HCT116 (cell line): Measurements from ENCODE around the gene ERICH6B. TPM values are rescaled to one million over a fixed set of nuclear protein-coding genes. Genes with fewer than 3 reads are reported as not detected.

ENCODE experiments used
- ATAC-seq: fragments of 200-7000 bp; cut with Tn5 transposase; 2 replicates; pipeline ENCODE4 v1.9.1; 2020; ENCODE audit warnings: mild to moderate bottlenecking, moderate library complexity
- BruUV-seq: library from RNA; stranded (reverse); fragments of 400-500 nt; replicated peaks from 2 replicates; lab custom pipeline; 2021; lab: Mats Ljungman, UMichigan
- CTCF ChIA-PET: fragments of 300-600 bp; sonication (Branson Sonifier 250); formaldehyde crosslinking; loops from one replicate; lab custom pipeline; 2021; ENCODE audit warnings: antibody characterized with exemption; lab: Charles Lee
- POLR2A ChIA-PET: fragments of 300-600, 350-600 bp; sonication (Branson Sonifier 250); formaldehyde crosslinking; loops from one replicate; lab custom pipeline; 2021; ENCODE audit warnings: antibody characterized with exemption; lab: Charles Lee
- RAD21 ChIA-PET, 2 experiments: fragments of 300-600 bp; sonication (Branson Sonifier 250); formaldehyde crosslinking; loops; one replicate each; lab custom pipeline; 2023; ENCODE audit warnings: low total read pairs in 2 of 2; ENCODE audit not compliant: uncharacterized antibody in 2 of 2, unreplicated experiment in 2 of 2, low non-redundant PET in 1 of 2; lab: Charles Lee
- DNase-seq: peaks from one replicate; pipeline ENCODE4 v3.0.0-alpha.2; 2010; ENCODE audit warnings: low read depth, low spot score
- H2AFZ ChIP-seq: fragments of 200-600 bp; shearing (Covaris generic), sonication (generic); 2 replicates; pipeline ENCODE4 v1.6.1; 2017; ENCODE audit warnings: low read depth, mixed run types, mixed read lengths, antibody characterized with exemption, low read length; ENCODE audit not compliant: poor library complexity, severe bottlenecking
- H3K27ac ChIP-seq: 2 replicates; pipeline ENCODE4 v1.5.1; 2012; ENCODE audit warnings: low read depth, low read length
- H3K27me3 ChIP-seq: fragments of 200-600 bp; sonication (generic); 2 replicates; pipeline ENCODE4 v1.6.1; 2016; ENCODE audit warnings: mixed run types, low read length, mixed read lengths; ENCODE audit not compliant: insufficient read depth
- H3K36me3 ChIP-seq, 2 experiments: fragments of 200-500 bp in 1 of 2; fragments of 200-600 bp in 1 of 2; sonication (Bioruptor generic) in 1 of 2; sonication (generic) in 1 of 2; 2 replicates each; pipeline versions ENCODE4 v1.5.1 to v1.6.1; 2014 to 2016; ENCODE audit warnings: low read length in 2 of 2, inconsistent platforms in 1 of 2, mixed read lengths in 1 of 2, mixed run types in 1 of 2; ENCODE audit not compliant: insufficient read depth in 2 of 2, control insufficient read depth in 1 of 2
- H3K4me1 ChIP-seq, 2 experiments: fragments of 200-600 bp in 1 of 2; sonication (generic) in 1 of 2; 2 replicates each; pipeline versions ENCODE4 v1.5.1 to v1.6.1; 2012 to 2017; ENCODE audit warnings: low read length in 2 of 2, inconsistent platforms in 1 of 2, mild to moderate bottlenecking in 1 of 2, mixed read lengths in 1 of 2, mixed run types in 1 of 2, moderate library complexity in 1 of 2; ENCODE audit not compliant: insufficient read depth in 2 of 2, control insufficient read depth in 1 of 2
- H3K4me2 ChIP-seq: fragments of 200-600 bp; sonication (generic); 2 replicates; pipeline ENCODE4 v1.6.1; 2017; ENCODE audit warnings: mixed run types, low read length, mixed read lengths
- H3K4me3 ChIP-seq, 2 experiments: fragments of 200-600 bp in 1 of 2; sonication (generic) in 1 of 2; replicated peaks in 1 of 2; 2 replicates each; pipeline ENCODE4 v1.5.1; 2011 to 2016; ENCODE audit warnings: low read length in 2 of 2, control low read depth in 1 of 2, low read depth in 1 of 2, mild to moderate bottlenecking in 1 of 2, mixed read lengths in 1 of 2, mixed run types in 1 of 2
- H3K79me2 ChIP-seq: fragments of 200-600 bp; sonication (generic); 2 replicates; pipeline ENCODE4 v1.6.1; 2017; ENCODE audit warnings: mild to moderate bottlenecking, mixed run types, low read length, moderate library complexity, mixed read lengths; ENCODE audit not compliant: insufficient read depth
- H3K9ac ChIP-seq: fragments of 200-600 bp; sonication (generic); 2 replicates; pipeline ENCODE4 v1.6.1; 2016; ENCODE audit warnings: low read length, mixed read lengths
- H3K9me2 ChIP-seq: fragments of 200-600 bp; sonication (generic), shearing (Covaris generic); 2 replicates; pipeline ENCODE4 v1.6.1; 2017; ENCODE audit warnings: mixed run types, mild to moderate bottlenecking, moderate library complexity; ENCODE audit not compliant: insufficient read depth
- H3K9me3 ChIP-seq, 2 experiments: fragments of 200-500 bp in 1 of 2; fragments of 200-600 bp in 1 of 2; sonication (Bioruptor generic) in 1 of 2; sonication (generic) in 1 of 2; 2 replicates each; pipeline ENCODE4 v1.6.1; 2014 to 2017; ENCODE audit warnings: low read length in 2 of 2, mixed read lengths in 2 of 2, inconsistent platforms in 1 of 2, low read depth in 1 of 2, mild to moderate bottlenecking in 1 of 2, mixed run types in 1 of 2, moderate library complexity in 1 of 2; ENCODE audit not compliant: control insufficient read depth in 1 of 2, insufficient read depth in 1 of 2
- H4K20me1 ChIP-seq: fragments of 200-600 bp; sonication (generic), shearing (Covaris generic); 2 replicates; pipeline ENCODE4 v1.6.1; 2017; ENCODE audit warnings: mixed run types, mild to moderate bottlenecking, moderate library complexity; ENCODE audit not compliant: insufficient read depth
- CBX3 ChIP-seq: IDR thresholded peaks from 2 replicates; pipeline ENCODE4 v1.6.1; 2012; ENCODE audit warnings: low read depth
- CEBPB ChIP-seq: IDR thresholded peaks from 2 replicates; pipeline ENCODE4 v1.6.1; 2012; ENCODE audit warnings: low read depth
- CTCF ChIP-seq, 3 experiments: fragments of 200-600 bp in 1 of 3; sonication (generic) in 1 of 3; IDR thresholded peaks in 2 of 3; conservative IDR thresholded peaks in 1 of 3; 2 replicates each; pipeline ENCODE4 v1.5.1; 2012 to 2017; ENCODE audit warnings: low read depth in 2 of 3, low read length in 2 of 3, antibody characterized with exemption in 1 of 3, borderline replicate concordance in 1 of 3, control low read depth in 1 of 3, mild to moderate bottlenecking in 1 of 3, mixed read lengths in 1 of 3, mixed run types in 1 of 3, moderate library complexity in 1 of 3; ENCODE audit not compliant: insufficient read depth in 1 of 3
- EGR1 ChIP-seq: IDR thresholded peaks from 2 replicates; pipeline ENCODE4 v1.6.1; 2012; ENCODE audit warnings: low read depth
- ELF1 ChIP-seq: IDR thresholded peaks from 2 replicates; pipeline ENCODE4 v1.6.1; 2012; ENCODE audit warnings: low read depth, borderline replicate concordance
- EZH2 ChIP-seq: fragments of 200-600 bp; sonication (generic); IDR thresholded peaks from 2 replicates; pipeline ENCODE4 v1.6.1; 2017; ENCODE audit warnings: antibody characterized with exemption, mixed run types
- EZH2phosphoT487 ChIP-seq: fragments of 200-600 bp; IDR thresholded peaks from 2 replicates; pipeline ENCODE4 v1.6.1; 2018; ENCODE audit warnings: antibody characterized with exemption, borderline replicate concordance
- FOSL1 ChIP-seq: IDR thresholded peaks from 2 replicates; pipeline ENCODE4 v1.6.1; 2012; ENCODE audit warnings: low read depth
- JUND ChIP-seq: IDR thresholded peaks from 2 replicates; pipeline ENCODE4 v1.6.1; 2012
- MAX ChIP-seq: IDR thresholded peaks from 2 replicates; pipeline ENCODE4 v1.6.1; 2012
- POLR2AphosphoS5 ChIP-seq: IDR thresholded peaks from 2 replicates; pipeline ENCODE4 v1.6.1; 2011; ENCODE audit warnings: mild to moderate bottlenecking, low read depth, low read length, moderate library complexity
- SP1 ChIP-seq: IDR thresholded peaks from 2 replicates; pipeline ENCODE4 v1.6.1; 2012; ENCODE audit warnings: low read depth
- SRF ChIP-seq: IDR thresholded peaks from 2 replicates; pipeline ENCODE4 v1.6.1; 2012; ENCODE audit warnings: low read depth
- YY1 ChIP-seq: IDR thresholded peaks from 2 replicates; pipeline ENCODE4 v1.6.1; 2011; ENCODE audit warnings: low read length, low read depth, moderate library complexity, mild to moderate bottlenecking; ENCODE audit not compliant: insufficient replicate concordance; ENCODE audit errors: extremely low read depth
- ZFX ChIP-seq: fragments of 450-650 bp; IDR thresholded peaks from 2 replicates; pipeline ENCODE4 v1.6.1; 2017
- ZNF274 ChIP-seq: fragments of 200-500 bp; sonication (Bioruptor generic); IDR thresholded peaks from 2 replicates; pipeline ENCODE4 v1.6.1; 2014; ENCODE audit warnings: mild to moderate bottlenecking, low read depth, low read length, inconsistent platforms
- intact Hi-C: fragments of 100-400 bp; cut with micrococcal nuclease; formaldehyde crosslinking; loops from 2 replicates; pipeline ENCODE4 v1.10.0; 2022
- total RNA-seq: library from RNA; stranded (reverse); gene quantifications from one replicate; pipeline ENCODE4 v1.2.1, GENCODE V29; 2021; ENCODE audit not compliant: unreplicated experiment
- TF ChIP-seq, protein P1 (sequence below): IDR thresholded peaks from 2 replicates; pipeline ENCODE4 v1.6.1; 2011; ENCODE audit warnings: mild to moderate bottlenecking, low read length, moderate library complexity; ENCODE audit not compliant: insufficient replicate concordance; ENCODE audit errors: extremely low read depth
- TF ChIP-seq, protein P2 (sequence below): IDR thresholded peaks from 2 replicates; pipeline ENCODE4 v1.6.1; 2012

Gene ERICH6B
- total RNA-seq, 1 experiment from 2014 or later, result not detected

GRCh38 chr13:45542391-45542790 lies 73.1 kb downstream of the ERICH6B start:
- POLR2A ChIA-PET, result no interaction called here
- no peak overlapping the region for H3K27ac ChIP-seq
- DNase-seq, result no peak
- intact Hi-C loops, result no loop called here
- no peaks in the 10 kb centered on the region for H3K9me2 ChIP-seq
- TF ChIP-seq, protein P1, sequence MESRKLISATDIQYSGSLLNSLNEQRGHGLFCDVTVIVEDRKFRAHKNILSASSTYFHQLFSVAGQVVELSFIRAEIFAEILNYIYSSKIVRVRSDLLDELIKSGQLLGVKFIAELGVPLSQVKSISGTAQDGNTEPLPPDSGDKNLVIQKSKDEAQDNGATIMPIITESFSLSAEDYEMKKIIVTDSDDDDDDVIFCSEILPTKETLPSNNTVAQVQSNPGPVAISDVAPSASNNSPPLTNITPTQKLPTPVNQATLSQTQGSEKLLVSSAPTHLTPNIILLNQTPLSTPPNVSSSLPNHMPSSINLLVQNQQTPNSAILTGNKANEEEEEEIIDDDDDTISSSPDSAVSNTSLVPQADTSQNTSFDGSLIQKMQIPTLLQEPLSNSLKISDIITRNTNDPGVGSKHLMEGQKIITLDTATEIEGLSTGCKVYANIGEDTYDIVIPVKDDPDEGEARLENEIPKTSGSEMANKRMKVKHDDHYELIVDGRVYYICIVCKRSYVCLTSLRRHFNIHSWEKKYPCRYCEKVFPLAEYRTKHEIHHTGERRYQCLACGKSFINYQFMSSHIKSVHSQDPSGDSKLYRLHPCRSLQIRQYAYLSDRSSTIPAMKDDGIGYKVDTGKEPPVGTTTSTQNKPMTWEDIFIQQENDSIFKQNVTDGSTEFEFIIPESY, result no peak
- TF ChIP-seq EZH2phosphoT487 (no peak), SRF (no peak), MAX (no peak), CBX3 (no peak), POLR2AphosphoS5 (no peak), SP1 (no peak), CTCF (IDR thresholded peaks at IDR 0.05 in 2 of 3, conservative IDR thresholded peaks at IDR 0.05 in 1 of 3; ENCODE audit: borderline replicate concordance in 1 of 3, insufficient read depth in 1 of 3, low read depth in 2 of 3, low read length in 2 of 3) (no peak), CEBPB (no peak), EGR1 (no peak), YY1 (no peak), ELF1 (no peak), EZH2 (no peak), ZFX (no peak), FOSL1 (no peak), JUND (no peak), ZNF274 (no peak)
- TF ChIP-seq, protein P2, sequence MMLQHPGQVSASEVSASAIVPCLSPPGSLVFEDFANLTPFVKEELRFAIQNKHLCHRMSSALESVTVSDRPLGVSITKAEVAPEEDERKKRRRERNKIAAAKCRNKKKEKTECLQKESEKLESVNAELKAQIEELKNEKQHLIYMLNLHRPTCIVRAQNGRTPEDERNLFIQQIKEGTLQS, result no peak
- TF ChIP-seq, all 23 proteins: peak for 0
- H3K4me2 ChIP-seq, result no peak overlapping the region
- no peak overlapping the region for H2AFZ ChIP-seq
- RAD21 ChIA-PET, result no interaction called here
- BruUV-seq, result no TSS peak
- CTCF ChIA-PET, result no interaction called here
- no peaks in the 10 kb centered on the region for H3K4me1 ChIP-seq
- no peaks in the 10 kb centered on the region for H3K79me2 ChIP-seq
- H3K36me3 ChIP-seq, result no peaks in the 10 kb centered on the region
- ATAC-seq, result no peak
- no peak overlapping the region for H3K9ac ChIP-seq
- H3K4me3 ChIP-seq, result no peak overlapping the region
- no peaks in the 10 kb centered on the region for H3K9me3 ChIP-seq
- H3K27me3 ChIP-seq, result no peaks in the 10 kb centered on the region
- H4K20me1 ChIP-seq, result no peaks in the 10 kb centered on the region
